Right atrium auricular region (tissue), 2 donors: Measurements from ENCODE around the gene CRCP. TPM values are rescaled to one million over a fixed set of nuclear protein-coding genes. Genes with fewer than 3 reads are reported as not detected.
A peak's percentile ranks its signal among the peaks of the same experiment; 100 is the strongest.
"Not testable (repeated sequence)": the region's sequence is repeated elsewhere in the genome, so short reads cannot be mapped to it uniquely, and the experiment has no call there.

ENCODE experiments used
- DNase-seq: peaks from one replicate; pipeline ENCODE4 v3.0.0-alpha.2; 2019; ENCODE audit warnings: low spot score
- H3K27ac ChIP-seq, 2 donors: fragments of 200-600 bp; sonication (generic); 1 replicate in 1 of 2; 2 replicates in 1 of 2; pipeline ENCODE4 v1.5.1; 2016 to 2019
- H3K27me3 ChIP-seq, 2 donors: fragments of 200-600 bp; sonication (generic); one replicate each; pipeline versions ENCODE4 v1.5.1 to v1.6.0; 2017 to 2019
- H3K36me3 ChIP-seq: fragments of 200-600 bp; sonication (generic); one replicate; pipeline ENCODE4 v1.5.1; 2016
- H3K4me1 ChIP-seq, 2 donors: fragments of 200-600 bp; sonication (generic); one replicate each; pipeline versions ENCODE4 v1.5.1 to v1.6.0; 2017 to 2019
- H3K4me3 ChIP-seq, 2 donors: fragments of 200-600 bp; sonication (generic); 1 replicate in 1 of 2; 2 replicates in 1 of 2; pipeline ENCODE4 v1.5.1; 2017 to 2019; ENCODE audit warnings: mild to moderate bottlenecking in 1 of 2, moderate library complexity in 1 of 2
- H3K9me3 ChIP-seq, 2 donors: fragments of 200-600 bp; sonication (generic); one replicate each; pipeline ENCODE4 v1.5.1; 2019
- total RNA-seq, 2 donors: library from RNA; depleted of rRNA; stranded (reverse); fragments of >200 nt; gene quantifications; one replicate each; pipeline ENCODE4 v1.1.0, GENCODE V29; 2016
- TF ChIP-seq, protein P1 (sequence below), 2 donors: fragments of 200-600 bp; sonication (generic); IDR thresholded peaks; one replicate each; pipeline ENCODE4 v1.5.1; 2019; ENCODE audit warnings: antibody characterized with exemption in 2 of 2

CRCP gene
- 10 to 100 TPM; 29.9 to 44.9 TPM for total RNA-seq

DNA sequence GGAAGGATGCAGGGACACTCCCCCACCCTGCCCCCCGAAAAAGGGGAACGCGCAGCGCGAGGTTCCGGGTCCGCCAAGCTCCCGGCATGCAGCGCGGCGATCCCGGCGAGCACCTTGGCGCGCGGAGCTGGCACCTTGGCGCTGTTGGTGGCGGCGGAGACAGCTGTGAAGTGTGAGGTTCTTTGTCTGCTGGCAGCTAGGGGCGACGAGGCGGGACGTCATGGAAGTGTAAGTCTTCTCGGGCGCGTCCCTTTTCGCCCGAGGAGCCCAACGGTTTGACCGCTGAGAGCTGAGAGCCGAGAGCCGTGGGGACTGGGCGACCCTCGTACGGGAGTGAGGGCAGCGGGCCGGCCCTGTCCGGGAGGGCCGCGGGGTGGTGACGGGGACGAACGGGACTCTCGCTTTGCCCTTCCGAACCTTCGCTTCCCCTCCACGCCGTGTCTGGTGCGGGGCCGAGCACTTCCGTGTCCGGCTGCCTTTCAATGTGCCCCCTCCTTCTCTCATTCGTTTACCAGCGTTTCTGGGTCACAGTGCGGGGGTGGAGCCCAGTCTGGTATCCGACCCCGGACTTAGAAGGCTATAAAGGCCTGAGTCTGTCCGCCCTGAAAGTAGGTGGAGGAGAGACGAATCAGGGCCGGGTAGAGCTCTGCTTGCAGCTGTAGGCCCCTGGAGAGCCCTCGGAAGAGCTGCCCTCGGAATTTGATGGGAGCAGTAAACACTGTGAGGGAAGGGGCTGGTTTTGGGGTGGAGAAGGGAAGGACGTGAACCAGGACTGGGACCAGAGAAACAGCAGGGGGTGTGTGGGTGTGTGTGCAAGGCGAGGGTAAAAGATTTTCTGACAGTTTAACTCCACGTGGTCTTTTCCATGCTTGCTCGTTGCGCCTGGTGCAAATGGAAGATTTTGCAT, at the start of gene CRCP:
Gene CRCP, plus strand, starts transcription at position 105 of the 907 bp plus-strand sequence. Its CDS starts 116 bp downstream, at position 221.
- H3K4me1 ChIP-seq: peaks cover 0 to 48% of the 10 kb centered on the region in 2 donors
- DNase-seq: peak; percentile 84
- TF ChIP-seq, protein P1, sequence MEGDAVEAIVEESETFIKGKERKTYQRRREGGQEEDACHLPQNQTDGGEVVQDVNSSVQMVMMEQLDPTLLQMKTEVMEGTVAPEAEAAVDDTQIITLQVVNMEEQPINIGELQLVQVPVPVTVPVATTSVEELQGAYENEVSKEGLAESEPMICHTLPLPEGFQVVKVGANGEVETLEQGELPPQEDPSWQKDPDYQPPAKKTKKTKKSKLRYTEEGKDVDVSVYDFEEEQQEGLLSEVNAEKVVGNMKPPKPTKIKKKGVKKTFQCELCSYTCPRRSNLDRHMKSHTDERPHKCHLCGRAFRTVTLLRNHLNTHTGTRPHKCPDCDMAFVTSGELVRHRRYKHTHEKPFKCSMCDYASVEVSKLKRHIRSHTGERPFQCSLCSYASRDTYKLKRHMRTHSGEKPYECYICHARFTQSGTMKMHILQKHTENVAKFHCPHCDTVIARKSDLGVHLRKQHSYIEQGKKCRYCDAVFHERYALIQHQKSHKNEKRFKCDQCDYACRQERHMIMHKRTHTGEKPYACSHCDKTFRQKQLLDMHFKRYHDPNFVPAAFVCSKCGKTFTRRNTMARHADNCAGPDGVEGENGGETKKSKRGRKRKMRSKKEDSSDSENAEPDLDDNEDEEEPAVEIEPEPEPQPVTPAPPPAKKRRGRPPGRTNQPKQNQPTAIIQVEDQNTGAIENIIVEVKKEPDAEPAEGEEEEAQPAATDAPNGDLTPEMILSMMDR (IDR thresholded peaks at IDR 0.05): no peak
- peak within 1 kb of the TSS; percentile 75 to 94 for H3K4me3 ChIP-seq
- H3K27ac ChIP-seq: peak within 1 kb of the TSS; percentile 97
- no peaks in the 10 kb centered on the region for H3K27me3 ChIP-seq
- H3K9me3 ChIP-seq: no peaks in the 10 kb centered on the region
- no peaks in the 10 kb centered on the region for H3K36me3 ChIP-seq

DNA sequence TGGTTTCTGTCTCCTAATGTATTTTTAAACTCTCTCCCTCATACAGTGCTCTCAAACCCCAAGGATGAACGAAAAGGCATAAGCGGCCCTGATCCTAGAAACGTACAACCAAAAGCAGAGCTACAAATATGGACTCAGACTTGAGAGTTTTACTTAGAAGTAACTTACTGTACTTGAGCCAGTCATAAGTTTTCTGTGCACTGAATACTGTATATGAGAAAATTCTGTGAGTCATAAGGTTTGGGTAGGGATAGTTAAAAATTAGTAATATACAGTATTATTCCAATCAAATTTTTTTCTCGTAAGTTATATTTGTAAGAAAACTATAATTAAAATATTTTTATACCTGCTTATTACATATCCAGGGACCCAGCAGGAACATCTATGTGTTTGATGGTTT, 44.9 kb upstream of the CRCP start:
- H3K4me1 ChIP-seq: no peaks in the 10 kb centered on the region
- TF ChIP-seq, protein P1 (IDR thresholded peaks at IDR 0.05): no peak
- H3K36me3 ChIP-seq: no peaks in the 10 kb centered on the region
- H3K4me3 ChIP-seq: no peak overlapping the region
- no peak overlapping the region for H3K27ac ChIP-seq
- DNase-seq: no peak
- H3K27me3 ChIP-seq: no peaks in the 10 kb centered on the region
- no peaks in the 10 kb centered on the region for H3K9me3 ChIP-seq

DNA sequence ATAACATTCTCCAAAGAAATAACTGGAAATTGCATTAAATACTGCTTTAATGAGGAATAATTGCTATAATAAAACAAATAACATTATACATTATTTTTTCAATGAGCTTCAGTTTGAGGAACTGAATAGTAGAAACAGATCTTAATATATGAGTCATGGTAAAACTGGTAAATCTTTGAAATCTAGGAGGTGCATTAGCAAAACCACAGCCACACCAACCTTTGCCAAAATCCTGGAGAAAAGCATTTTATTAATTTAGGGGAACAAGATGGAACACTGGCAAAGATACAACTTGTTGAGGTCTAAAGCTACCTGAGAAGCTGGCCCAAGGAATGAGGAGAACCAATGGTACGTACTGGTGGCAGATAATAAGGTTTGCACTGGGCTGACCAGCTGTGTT, 44.4 kb upstream of the CRCP start:
- H3K4me1 ChIP-seq: peaks cover 0 to 4% of the 10 kb centered on the region in 2 donors
- TF ChIP-seq, protein P1 (IDR thresholded peaks at IDR 0.05): no peak
- H3K4me3 ChIP-seq: no peak overlapping the region
- H3K36me3 ChIP-seq: no peaks in the 10 kb centered on the region
- no peaks in the 10 kb centered on the region for H3K27me3 ChIP-seq
- H3K9me3 ChIP-seq: no peaks in the 10 kb centered on the region
- no peak for DNase-seq
- H3K27ac ChIP-seq: no peak overlapping the region

DNA sequence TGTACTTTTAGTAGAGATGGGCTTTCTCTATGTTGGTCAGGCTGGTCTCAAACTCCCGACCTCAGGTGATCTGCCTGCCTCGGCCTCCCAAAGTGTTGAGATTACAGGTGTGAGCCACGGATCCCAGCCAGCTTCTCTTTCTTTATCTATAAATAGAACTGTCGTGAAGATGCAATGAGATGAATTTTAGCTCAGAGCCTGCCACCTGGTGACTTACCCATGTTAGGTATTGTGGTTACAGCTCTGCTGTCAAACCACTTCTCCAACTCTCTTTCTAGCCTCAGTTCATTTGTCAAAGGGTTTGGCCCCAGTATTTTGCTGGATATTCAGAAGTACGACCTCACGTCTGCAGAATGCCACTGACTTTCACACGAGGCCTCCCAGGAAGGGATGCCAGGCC, 42.4 kb upstream of the CRCP start:
- H3K27me3 ChIP-seq, H3K4me3 ChIP-seq, DNase-seq, H3K9me3 ChIP-seq, H3K36me3 ChIP-seq, H3K27ac ChIP-seq: not testable (repeated sequence)
- H3K4me1 ChIP-seq: peaks cover 0 to 16% of the 10 kb centered on the region in 2 donors

DNA sequence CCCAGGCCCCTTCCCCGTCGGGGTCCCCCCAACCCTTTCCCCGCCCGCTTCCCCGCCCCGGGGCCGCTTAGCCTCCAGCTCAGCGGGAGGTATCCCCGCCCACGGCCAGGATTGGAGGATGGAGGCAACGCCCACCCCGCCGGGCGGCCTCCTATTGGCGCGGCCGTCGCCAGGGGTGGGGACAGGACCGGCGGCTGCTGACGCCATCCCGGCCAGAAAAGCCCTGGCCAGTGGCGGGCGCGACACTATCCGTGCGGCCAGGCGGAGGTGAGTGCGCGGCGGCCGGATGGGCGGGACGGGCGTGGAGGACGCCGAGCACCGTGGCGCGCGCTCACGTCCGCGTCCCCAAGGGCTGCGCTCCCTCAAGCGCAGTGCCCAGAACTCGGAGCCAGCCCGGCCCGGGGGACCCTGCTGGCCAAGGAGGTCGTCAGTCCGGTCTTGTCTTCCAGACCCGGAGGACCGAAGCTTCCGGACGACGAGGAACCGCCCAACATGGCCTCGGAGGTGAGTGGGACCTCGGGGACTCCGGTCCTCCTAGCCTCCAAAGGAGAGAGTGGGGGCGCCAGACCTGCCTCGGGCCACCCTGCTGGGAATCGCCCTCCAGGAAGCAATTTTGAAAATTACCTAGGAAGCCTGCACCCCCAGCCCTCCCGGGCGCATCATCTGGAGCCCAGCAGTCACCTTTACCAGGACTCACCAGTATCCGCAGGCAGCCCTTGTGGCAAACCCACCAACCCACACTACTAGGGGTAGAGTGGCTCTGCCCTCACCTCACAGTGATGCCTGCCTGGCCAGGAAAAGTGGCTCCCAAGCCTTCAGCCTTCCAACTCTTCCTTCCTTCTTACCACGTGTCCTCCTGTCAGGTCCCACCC, 38.8 kb upstream of the CRCP start, which contains the start of gene ASL:
Gene ASL, plus strand, starts transcription at position 230 of the 872 bp plus-strand sequence. Its CDS starts 263 bp downstream, at position 493.
- peak; percentile 91 for DNase-seq
- Histone ChIP-seq H3K9me3 (no peaks in the 10 kb centered on the region), H3K27me3 (no peaks in the 10 kb centered on the region), H3K4me3 (peak within 1 kb of the TSS; percentile 88 to 89), H3K4me1 (peaks cover 0 to 16% of the 10 kb centered on the region in 2 donors), H3K36me3 (no peaks in the 10 kb centered on the region), H3K27ac (peak within 1 kb of the TSS; percentile 63 to 73)
- TF ChIP-seq, protein P1 (IDR thresholded peaks at IDR 0.05): no peak
